MM.1S (cell line): ENCODE results near the gene PIGC.

Experiments
- DNase-seq: peaks from one replicate; pipeline ENCODE4 v3.0.0-alpha.2; 2015
- H2AFZ ChIP-seq: fragments of 300-600 bp; sonication (generic); 2 replicates; pipeline ENCODE4 v1.6.0; 2016; ENCODE audit warnings: antibody characterized with exemption, low read length
- H3F3A ChIP-seq: fragments of 300-600 bp; sonication (generic); 2 replicates; pipeline ENCODE4 v1.6.1; 2016; ENCODE audit warnings: mild to moderate bottlenecking, antibody characterized with exemption, low read length, moderate library complexity, mixed read lengths; ENCODE audit not compliant: insufficient read depth
- H3K27ac ChIP-seq: fragments of 300-600 bp; sonication (generic); 2 replicates; pipeline ENCODE4 v1.5.1; 2016; ENCODE audit warnings: mild to moderate bottlenecking, low read length
- H3K27me3 ChIP-seq: fragments of 300-600 bp; sonication (generic); replicated peaks from 2 replicates; pipeline ENCODE4 v1.6.0; 2016; ENCODE audit warnings: low read length; ENCODE audit not compliant: insufficient read depth
- H3K36me3 ChIP-seq: fragments of 300-600 bp; sonication (generic); replicated peaks from 2 replicates; pipeline ENCODE4 v1.6.1; 2016; ENCODE audit warnings: mild to moderate bottlenecking, low read length, mixed read lengths; ENCODE audit not compliant: insufficient read depth
- H3K4me1 ChIP-seq: fragments of 300-600 bp; sonication (generic); 2 replicates; pipeline ENCODE4 v1.6.1; 2016; ENCODE audit warnings: low read length, mixed read lengths
- H3K4me2 ChIP-seq: fragments of 300-600 bp; sonication (generic); 2 replicates; pipeline ENCODE4 v1.6.0; 2016; ENCODE audit warnings: low read depth, low read length
- H3K4me3 ChIP-seq: fragments of 300-600 bp; sonication (generic); 2 replicates; pipeline ENCODE4 v1.5.1; 2016; ENCODE audit warnings: low read length, mixed read lengths
- H3K79me2 ChIP-seq: fragments of 300-600 bp; sonication (generic); 2 replicates; pipeline ENCODE4 v1.6.1; 2016; ENCODE audit warnings: mixed run types, low read length, mixed read lengths
- H3K9ac ChIP-seq: fragments of 300-600 bp; sonication (generic); 2 replicates; pipeline ENCODE4 v1.6.1; 2016; ENCODE audit warnings: low read length, mixed read lengths
- H3K9me2 ChIP-seq: fragments of 300-600 bp; sonication (generic); replicated peaks from 2 replicates; pipeline ENCODE4 v1.6.1; 2016; ENCODE audit warnings: mild to moderate bottlenecking, low read length, mixed read lengths; ENCODE audit not compliant: insufficient read depth
- H3K9me3 ChIP-seq: fragments of 300-600 bp; sonication (generic); replicated peaks from 2 replicates; pipeline ENCODE4 v1.6.1; 2016; ENCODE audit warnings: mild to moderate bottlenecking, low read length, mixed read lengths; ENCODE audit not compliant: insufficient read depth
- H4K20me1 ChIP-seq: fragments of 300-600 bp; sonication (generic); 2 replicates; pipeline ENCODE4 v1.6.1; 2016; ENCODE audit warnings: mild to moderate bottlenecking, low read length, moderate library complexity, mixed read lengths; ENCODE audit not compliant: insufficient read depth
- CTCF ChIP-seq: fragments of 300-600 bp; sonication (generic); IDR thresholded peaks from 2 replicates; pipeline ENCODE4 v1.5.1; 2016; ENCODE audit warnings: antibody characterized with exemption, low read length, mixed read lengths
- EZH2 ChIP-seq: fragments of 300-600 bp; sonication (generic); optimal IDR thresholded peaks from 2 replicates; pipeline ENCODE3; 2017; ENCODE audit warnings: low read depth, mild to moderate bottlenecking, antibody characterized with exemption, low read length, mixed read lengths
- EZH2phosphoT487 ChIP-seq: fragments of 300-600 bp; sonication (generic); IDR thresholded peaks from 2 replicates; pipeline ENCODE4 v1.6.1; 2018; ENCODE audit warnings: antibody characterized with exemption, low read length

The PIGC gene

DNA sequence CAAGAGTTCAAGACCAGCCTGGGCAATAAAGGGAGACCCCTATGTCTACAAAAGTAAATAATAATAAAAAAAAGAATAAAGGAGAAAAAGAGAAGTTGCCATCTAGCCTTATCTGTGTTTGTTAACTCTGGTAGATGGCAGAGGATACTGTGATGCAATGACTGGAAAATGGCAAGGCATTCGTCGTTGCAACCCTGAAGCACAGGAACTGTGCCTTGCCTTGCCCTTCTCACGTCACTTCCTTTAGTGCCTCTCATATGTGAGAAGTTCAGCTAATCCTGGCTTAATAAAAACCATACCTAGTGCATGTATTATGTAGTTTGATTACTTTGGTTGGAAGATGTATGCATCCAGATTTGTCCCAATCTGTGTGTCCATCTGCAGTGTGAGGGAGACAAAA, 25.8 kb upstream of the PIGC start:
- TF ChIP-seq CTCF (no peak), EZH2 (no peak), EZH2phosphoT487 (no peak)
- H3K9me3 ChIP-seq: no peaks in the 10 kb centered on the region
- H3K79me2 ChIP-seq: no peaks in the 10 kb centered on the region
- no peak overlapping the region for H3K9ac ChIP-seq
- no peaks in the 10 kb centered on the region for H3K9me2 ChIP-seq
- H3K27ac ChIP-seq: no peak overlapping the region
- no peak for DNase-seq
- H3K36me3 ChIP-seq: no peaks in the 10 kb centered on the region
- H3K27me3 ChIP-seq: no peaks in the 10 kb centered on the region
- no peak overlapping the region for H2AFZ ChIP-seq
- H3K4me2 ChIP-seq: no peak overlapping the region
- no peak overlapping the region for H3K4me3 ChIP-seq
- H3K4me1 ChIP-seq: no peaks in the 10 kb centered on the region
- no peaks in the 10 kb centered on the region for H4K20me1 ChIP-seq
- no peaks in the 10 kb centered on the region for H3F3A ChIP-seq

GRCh38 chr1:172468296-172468695, 24.4 kb upstream of the PIGC start:
- Histone ChIP-seq H3K4me1 (no peaks in the 10 kb centered on the region), H3K79me2 (no peaks in the 10 kb centered on the region), H3K4me2 (no peak overlapping the region), H3K4me3 (no peak overlapping the region), H3K27me3 (no peaks in the 10 kb centered on the region), H3K9ac (no peak overlapping the region), H3F3A (no peaks in the 10 kb centered on the region), H4K20me1 (no peaks in the 10 kb centered on the region), H3K9me3 (no peaks in the 10 kb centered on the region), H2AFZ (no peak overlapping the region), H3K9me2 (no peaks in the 10 kb centered on the region), H3K27ac (no peak overlapping the region), H3K36me3 (no peaks in the 10 kb centered on the region)
- DNase-seq: no peak
- TF ChIP-seq EZH2phosphoT487: no peak
- no peak for TF ChIP-seq CTCF
- TF ChIP-seq EZH2: no peak

DNA sequence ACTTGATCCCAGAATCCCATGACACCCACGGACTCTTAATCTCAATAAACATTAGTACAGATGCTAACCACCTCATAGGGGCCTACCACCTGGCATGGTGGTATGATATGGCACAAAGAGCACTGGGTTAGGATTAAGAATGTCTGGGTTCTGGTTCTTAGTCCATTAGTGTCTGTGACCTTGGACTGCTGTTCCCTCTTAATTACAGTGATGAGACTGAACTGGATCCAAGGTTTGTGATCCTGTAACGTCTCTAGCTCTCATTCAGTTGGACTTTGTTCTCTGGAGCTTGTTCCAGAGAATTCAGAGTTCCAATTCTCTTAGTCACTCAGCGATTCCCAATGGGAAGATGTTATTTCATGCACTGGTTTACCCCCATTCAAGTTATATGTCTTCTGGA, 23.6 kb upstream of the PIGC start:
- H3K9me3 ChIP-seq: no peaks in the 10 kb centered on the region
- H3K9ac ChIP-seq: no peak overlapping the region
- H2AFZ ChIP-seq: no peak overlapping the region
- no peak overlapping the region for H3K4me3 ChIP-seq
- no peak for DNase-seq
- H3F3A ChIP-seq: no peaks in the 10 kb centered on the region
- H3K79me2 ChIP-seq: no peaks in the 10 kb centered on the region
- H4K20me1 ChIP-seq: no peaks in the 10 kb centered on the region
- no peaks in the 10 kb centered on the region for H3K36me3 ChIP-seq
- H3K27ac ChIP-seq: no peak overlapping the region
- no peaks in the 10 kb centered on the region for H3K4me1 ChIP-seq
- no peaks in the 10 kb centered on the region for H3K27me3 ChIP-seq
- TF ChIP-seq EZH2 (no peak), CTCF (no peak), EZH2phosphoT487 (no peak)
- H3K4me2 ChIP-seq: no peak overlapping the region
- H3K9me2 ChIP-seq: no peaks in the 10 kb centered on the region
